Hepatocyte (in vitro differentiated cells): ENCODE results near the gene NPAS2.

ENCODE experiments used
- CTCF ChIP-seq: fragments of 200-600 bp; sonication (generic); IDR thresholded peaks from 2 replicates; pipeline ENCODE4 v1.5.1; 2016; ENCODE audit warnings: antibody characterized with exemption, mild to moderate bottlenecking; ENCODE audit not compliant: poor library complexity
- EZH2 ChIP-seq: fragments of 200-600 bp; sonication (generic); IDR thresholded peaks from 2 replicates; pipeline ENCODE4 v1.6.1; 2016; ENCODE audit warnings: antibody characterized with exemption, mild to moderate bottlenecking, borderline replicate concordance

GRCh38 chr2:100832885-100833284 is 12.9 kb downstream of the NPAS2 start:
- no peak for TF ChIP-seq CTCF
- no peak for TF ChIP-seq EZH2
